Karpas-422 (cell line): ENCODE measurements around the gene MPP3. TPM values are rescaled to one million over a fixed set of nuclear protein-coding genes. Genes with fewer than 3 reads are reported as not detected.
A peak's percentile ranks its signal among the peaks of the same experiment; 100 is the strongest.

Source experiments
- DNase-seq: peaks from one replicate; pipeline ENCODE4 v3.0.0-alpha.2; 2015
- H2AFZ ChIP-seq: fragments of 200-600 bp; sonication (generic); 2 replicates; pipeline ENCODE4 v1.6.1; 2014; ENCODE audit warnings: antibody characterized with exemption, low read length, mixed read lengths
- H3K27ac ChIP-seq: fragments of 200-600 bp; sonication (generic); 2 replicates; pipeline ENCODE4 v1.5.1; 2014; ENCODE audit warnings: mild to moderate bottlenecking, low read length, moderate library complexity
- H3K27me3 ChIP-seq: fragments of 200-600 bp; sonication (generic); 2 replicates; pipeline ENCODE4 v1.6.1; 2014; ENCODE audit warnings: low read length, mixed read lengths
- H3K36me3 ChIP-seq: fragments of 200-600 bp; sonication (generic); 2 replicates; pipeline ENCODE4 v1.6.1; 2014; ENCODE audit warnings: low read length, mixed read lengths; ENCODE audit not compliant: insufficient read depth
- H3K4me1 ChIP-seq: fragments of 200-600 bp; sonication (generic); 2 replicates; pipeline ENCODE4 v1.6.1; 2014; ENCODE audit warnings: mild to moderate bottlenecking, low read length, mixed read lengths
- H3K4me2 ChIP-seq: fragments of 200-600 bp; sonication (generic); 2 replicates; pipeline ENCODE4 v1.6.1; 2014; ENCODE audit warnings: low read length, low read depth, mild to moderate bottlenecking; ENCODE audit not compliant: poor library complexity, severe bottlenecking
- H3K4me3 ChIP-seq: fragments of 200-600 bp; sonication (generic); 2 replicates; pipeline ENCODE4 v1.5.1; 2014; ENCODE audit warnings: mild to moderate bottlenecking, antibody characterized with exemption, low read length, mixed read lengths
- H3K79me2 ChIP-seq: fragments of 200-600 bp; sonication (generic); 2 replicates; pipeline ENCODE4 v1.6.1; 2014; ENCODE audit warnings: mild to moderate bottlenecking, low read length, mixed read lengths
- H3K9ac ChIP-seq: fragments of 200-600 bp; sonication (generic); 2 replicates; pipeline ENCODE4 v1.6.0; 2014; ENCODE audit warnings: low read length
- H3K9me2 ChIP-seq: fragments of 200-600 bp; sonication (generic), shearing (Covaris generic); replicated peaks from 2 replicates; pipeline ENCODE4 v1.6.0; 2014; ENCODE audit warnings: mild to moderate bottlenecking, low read length, moderate library complexity; ENCODE audit not compliant: insufficient read depth
- H3K9me3 ChIP-seq: fragments of 300-700, 200-600 bp; sonication (generic); 2 replicates; pipeline ENCODE4 v1.6.1; 2014; ENCODE audit warnings: low read length, mixed read lengths
- H4K20me1 ChIP-seq: fragments of 200-600 bp; sonication (generic); 2 replicates; pipeline ENCODE4 v1.6.1; 2014; ENCODE audit warnings: mild to moderate bottlenecking, antibody characterized with exemption, low read length, low read depth; ENCODE audit not compliant: insufficient read depth
- total RNA-seq: library from RNA; depleted of rRNA; stranded (reverse); fragments of >200 nt; shearing (Covaris generic); gene quantifications from 2 replicates; pipeline ENCODE4 v1.2.3, GENCODE V29; 2014; ENCODE audit warnings: low replicate concordance

Gene MPP3
- total RNA-seq, 1 experiment from 2014 or later, result not detected

DNA sequence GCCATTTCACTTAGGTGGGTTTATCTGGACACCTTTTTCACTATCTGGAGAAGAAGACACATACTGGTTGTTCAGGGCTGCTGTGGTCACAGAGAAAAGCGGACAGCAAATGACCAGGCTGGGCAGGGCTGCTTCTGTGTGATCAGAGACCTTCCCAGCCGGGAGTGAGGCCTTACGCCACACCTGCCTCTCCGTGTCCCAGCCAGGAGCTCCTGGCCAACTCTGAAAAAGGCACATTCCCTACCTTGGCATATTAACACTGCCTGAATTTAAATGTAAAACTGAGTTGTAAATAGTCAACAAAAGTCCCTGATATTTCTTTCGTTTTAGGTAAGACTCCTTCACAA lies 65.3 kb downstream of the MPP3 start:
- no peak overlapping the region for H2AFZ ChIP-seq
- no peaks in the 10 kb centered on the region for H3K27me3 ChIP-seq
- H3K36me3 ChIP-seq, result peaks cover 3% of the 10 kb centered on the region
- H3K27ac ChIP-seq, result no peak overlapping the region
- no peak for DNase-seq
- H3K9me2 ChIP-seq, result no peaks in the 10 kb centered on the region
- no peak overlapping the region for H3K4me3 ChIP-seq
- no peaks in the 10 kb centered on the region for H4K20me1 ChIP-seq
- peaks cover 5% of the 10 kb centered on the region; the same call in 1 of the 2 replicates for H3K4me1 ChIP-seq
- H3K79me2 ChIP-seq, result no peaks in the 10 kb centered on the region
- no peak overlapping the region for H3K9ac ChIP-seq
- H3K4me2 ChIP-seq, result no peak overlapping the region
- H3K9me3 ChIP-seq, result no peaks in the 10 kb centered on the region

DNA sequence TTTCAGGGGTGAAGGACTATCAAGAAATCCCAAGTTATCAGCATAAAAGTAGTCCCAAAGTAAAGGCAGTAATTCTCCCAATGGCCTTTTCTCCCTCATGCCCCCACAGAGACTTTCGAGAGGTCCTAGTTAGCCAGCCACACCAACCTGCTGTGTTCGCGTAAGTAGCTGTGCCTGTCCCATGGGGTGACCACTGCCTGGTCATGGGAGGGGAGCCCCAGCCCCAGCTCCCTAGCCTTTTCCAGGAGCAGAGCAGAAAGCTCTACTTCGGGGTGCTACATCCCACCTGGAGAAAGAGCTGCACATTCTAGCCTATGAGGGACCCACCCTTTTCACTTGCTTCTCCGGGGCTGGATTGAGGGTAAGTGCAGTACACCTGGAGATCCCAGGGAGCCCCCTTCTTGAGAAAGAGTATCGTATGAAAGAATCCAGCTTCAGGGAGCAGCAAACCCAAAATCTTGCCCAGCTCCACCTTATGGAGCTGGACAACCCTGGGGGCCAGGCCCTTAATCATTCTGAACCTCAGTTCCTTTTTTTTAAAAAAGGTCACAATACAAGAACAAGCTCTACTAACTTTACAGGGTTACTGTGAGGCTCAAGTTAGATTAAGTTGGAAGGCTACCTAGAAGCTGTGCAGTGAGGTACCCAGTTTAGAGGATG lies 65.8 kb downstream of the MPP3 start:
- Histone ChIP-seq H2AFZ (no peak overlapping the region), H3K79me2 (no peaks in the 10 kb centered on the region), H3K9me2 (no peaks in the 10 kb centered on the region), H3K4me3 (no peak overlapping the region), H3K27me3 (no peaks in the 10 kb centered on the region), H3K9ac (no peak overlapping the region), H4K20me1 (no peaks in the 10 kb centered on the region), H3K4me1 (peaks cover 5% of the 10 kb centered on the region; the same call in 1 of the 2 replicates), H3K4me2 (no peak overlapping the region), H3K27ac (no peak overlapping the region), H3K36me3 (no peaks in the 10 kb centered on the region; the same call in 1 of the 2 replicates), H3K9me3 (no peaks in the 10 kb centered on the region)
- no peak for DNase-seq

DNA sequence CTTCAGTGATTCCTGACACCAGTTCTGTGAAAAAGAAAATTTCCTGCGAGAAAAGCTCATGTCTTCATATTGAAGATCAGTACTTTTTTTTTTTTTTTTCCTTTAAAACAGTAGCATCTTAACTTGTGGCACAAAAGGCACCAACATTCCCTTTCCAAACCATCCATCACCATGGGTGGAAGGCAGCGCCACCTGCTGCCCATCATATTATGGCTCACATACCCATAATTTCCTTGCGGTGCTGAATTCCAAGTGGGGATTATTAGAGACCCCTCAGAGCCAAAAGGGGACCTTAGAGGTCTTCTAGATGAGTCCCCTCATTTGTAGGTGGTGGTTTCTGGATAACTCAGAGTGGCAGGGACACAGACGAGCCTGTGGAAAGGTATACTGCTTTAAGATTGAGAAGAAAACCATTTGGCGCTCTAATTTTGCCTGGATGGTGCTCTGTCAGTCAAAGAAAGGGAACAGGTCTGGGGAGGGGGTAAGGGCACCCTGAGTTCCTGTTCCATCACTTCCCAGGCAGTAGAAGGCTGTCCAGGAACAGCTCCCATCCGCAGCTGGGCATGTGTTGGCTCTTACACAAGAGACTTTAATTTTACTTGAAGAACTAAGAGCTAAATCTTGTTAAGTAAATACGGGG lies 66.4 kb downstream of the MPP3 start:
- no peak overlapping the region for H3K9ac ChIP-seq
- no peak overlapping the region for H3K4me2 ChIP-seq
- H3K36me3 ChIP-seq, result no peaks in the 10 kb centered on the region; the same call in 1 of the 2 replicates
- no peak overlapping the region for H3K27ac ChIP-seq
- H3K79me2 ChIP-seq, result no peaks in the 10 kb centered on the region
- DNase-seq, result peak; percentile 71
- no peak overlapping the region for H3K4me3 ChIP-seq
- H4K20me1 ChIP-seq, result no peaks in the 10 kb centered on the region
- H2AFZ ChIP-seq, result no peak overlapping the region
- no peaks in the 10 kb centered on the region for H3K9me3 ChIP-seq
- no peaks in the 10 kb centered on the region for H3K27me3 ChIP-seq
- H3K9me2 ChIP-seq, result no peaks in the 10 kb centered on the region
- peaks cover 5% of the 10 kb centered on the region; the same call in 1 of the 2 replicates for H3K4me1 ChIP-seq

DNA sequence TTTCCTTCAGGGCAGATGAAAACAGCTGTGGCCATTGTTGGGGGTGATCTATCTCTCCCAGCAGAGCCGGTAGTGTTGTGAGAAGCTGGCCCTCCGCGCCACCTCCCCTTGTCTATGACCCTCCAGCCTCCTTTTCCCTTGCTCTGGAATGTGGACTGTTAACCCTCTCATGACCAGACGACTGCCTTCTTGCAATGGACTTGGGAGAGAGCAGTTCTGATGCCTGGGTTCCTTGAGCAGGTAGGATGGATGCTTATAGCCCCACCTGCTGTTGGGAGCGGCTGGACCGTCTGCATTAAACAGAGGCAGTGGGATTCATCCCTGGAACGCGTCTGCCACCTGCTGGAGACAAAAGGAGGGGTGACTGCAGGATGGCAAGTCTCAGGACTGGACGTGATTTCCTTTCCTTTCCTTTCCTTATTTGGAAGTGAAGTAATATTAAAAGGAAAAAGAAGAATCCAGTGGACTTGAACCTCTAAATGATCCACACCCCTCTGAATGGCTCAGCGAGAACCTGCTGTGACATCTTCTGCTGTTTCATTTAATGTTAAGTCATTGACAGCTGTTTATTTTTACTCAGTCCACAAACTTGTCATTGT lies 72.6 kb downstream of the MPP3 start:
- DNase-seq, result peak; percentile 94
- no peaks in the 10 kb centered on the region for H3K36me3 ChIP-seq
- no peaks in the 10 kb centered on the region for H3K79me2 ChIP-seq
- H3K4me2 ChIP-seq, result no peak overlapping the region
- H3K9ac ChIP-seq, result no peak overlapping the region
- no peaks in the 10 kb centered on the region for H3K27me3 ChIP-seq
- no peaks in the 10 kb centered on the region for H3K9me2 ChIP-seq
- no peaks in the 10 kb centered on the region for H3K9me3 ChIP-seq
- no peak overlapping the region for H2AFZ ChIP-seq
- no peaks in the 10 kb centered on the region for H3K4me1 ChIP-seq
- no peak overlapping the region for H3K4me3 ChIP-seq
- no peaks in the 10 kb centered on the region for H4K20me1 ChIP-seq
- no peak overlapping the region for H3K27ac ChIP-seq

DNA sequence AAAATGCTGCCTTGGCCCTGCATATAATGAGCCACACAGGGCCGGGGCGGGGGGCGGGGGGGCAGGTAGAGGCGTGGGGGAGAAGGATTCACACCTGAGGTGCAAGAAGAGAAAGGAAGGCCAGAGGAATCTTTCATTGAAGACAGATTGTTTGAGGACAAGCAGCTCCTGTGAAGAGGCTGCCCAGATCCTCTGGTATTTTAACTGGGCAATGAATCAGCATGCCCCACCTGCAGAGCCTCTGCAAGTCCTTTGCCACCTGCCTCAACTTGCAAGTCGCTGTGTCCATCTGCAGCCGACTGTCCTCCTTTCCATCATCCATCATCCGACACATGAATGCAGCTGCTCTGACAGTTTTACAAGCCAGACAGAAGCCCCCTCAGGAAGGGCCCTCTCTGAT lies 73.1 kb downstream of the MPP3 start:
- Histone ChIP-seq H3K27me3 (no peaks in the 10 kb centered on the region), H3K9me3 (no peaks in the 10 kb centered on the region), H3K9ac (no peak overlapping the region), H3K79me2 (no peaks in the 10 kb centered on the region), H3K36me3 (no peaks in the 10 kb centered on the region), H3K4me1 (no peaks in the 10 kb centered on the region), H2AFZ (no peak overlapping the region), H3K9me2 (no peaks in the 10 kb centered on the region), H3K27ac (no peak overlapping the region), H3K4me2 (no peak overlapping the region), H4K20me1 (no peaks in the 10 kb centered on the region), H3K4me3 (no peak overlapping the region)
- DNase-seq, result no peak

DNA sequence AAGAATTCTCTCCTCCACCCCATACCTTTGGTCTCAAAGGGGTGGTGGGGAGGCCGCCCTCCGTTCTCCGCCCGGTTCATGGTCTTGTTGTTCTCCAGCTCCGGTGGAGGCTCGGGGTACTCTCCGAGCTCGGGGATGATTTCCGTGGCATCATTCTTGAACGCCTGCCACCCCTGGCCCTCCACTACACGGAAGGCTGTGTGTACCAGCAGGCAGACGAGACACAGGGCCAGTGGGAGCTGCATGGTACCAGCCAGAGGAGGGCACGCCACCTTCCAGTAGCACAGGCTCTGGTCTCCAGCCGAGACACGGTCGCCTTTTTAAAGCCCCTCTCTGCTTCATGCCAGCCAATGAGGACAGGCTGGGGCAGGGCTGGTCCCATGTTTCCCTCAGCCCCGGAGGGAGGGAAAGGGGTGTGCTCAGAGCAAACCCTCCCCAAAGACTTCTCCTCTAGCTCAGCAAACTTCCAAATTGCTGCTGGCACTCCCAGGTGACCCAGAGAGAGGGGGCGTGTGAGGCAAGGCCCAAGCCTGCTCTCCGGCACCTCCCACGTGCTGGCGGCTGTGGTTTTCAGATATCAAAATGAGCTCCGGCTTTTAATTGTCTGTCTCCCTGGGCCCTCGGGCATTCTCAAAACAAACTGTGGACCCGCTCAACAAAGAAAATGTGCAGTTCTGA lies 74.3 kb downstream of the MPP3 start, which contains the start of gene SOST:
Gene SOST (minus strand): TSS at position 295 of the 678 bp plus-strand sequence. CDS start 50 bp downstream, at position 245.
- Histone ChIP-seq H3K9me2 (no peaks in the 10 kb centered on the region), H3K4me3 (no peak within 1 kb of the TSS), H2AFZ (no peak within 1 kb of the TSS), H4K20me1 (no peaks in the 10 kb centered on the region), H3K9me3 (no peaks in the 10 kb centered on the region), H3K4me2 (no peak within 1 kb of the TSS), H3K4me1 (no peaks in the 10 kb centered on the region), H3K36me3 (no peaks in the 10 kb centered on the region), H3K79me2 (no peaks in the 10 kb centered on the region), H3K27ac (no peak within 1 kb of the TSS), H3K9ac (no peak within 1 kb of the TSS), H3K27me3 (no peaks in the 10 kb centered on the region)
- DNase-seq, result no peak

DNA sequence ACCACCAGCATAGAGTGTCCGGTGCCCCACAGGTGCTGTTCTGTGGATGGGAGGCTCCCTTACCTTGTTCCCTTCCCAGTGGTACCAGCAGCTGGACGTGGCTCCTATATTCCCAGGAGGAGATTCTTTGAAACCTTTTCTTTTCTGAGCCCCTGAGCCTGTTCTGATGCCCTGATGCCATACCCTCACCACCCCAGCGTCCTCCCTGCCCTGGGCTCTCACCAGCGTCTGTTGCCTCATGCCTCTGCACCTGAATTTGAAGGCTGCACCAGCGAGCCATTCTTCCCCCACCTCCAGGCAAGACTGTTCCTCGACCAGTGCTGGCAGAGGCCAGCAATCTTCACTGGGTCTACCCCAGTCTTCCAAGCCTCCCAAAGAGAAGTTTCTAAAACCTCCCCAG lies 74.9 kb downstream of the MPP3 start:
- Histone ChIP-seq H3K27me3 (no peaks in the 10 kb centered on the region), H3K4me1 (no peaks in the 10 kb centered on the region), H3K9ac (no peak overlapping the region), H3K27ac (no peak overlapping the region), H3K4me3 (no peak overlapping the region), H3K9me3 (no peaks in the 10 kb centered on the region), H2AFZ (no peak overlapping the region), H3K36me3 (no peaks in the 10 kb centered on the region), H3K79me2 (no peaks in the 10 kb centered on the region), H3K4me2 (no peak overlapping the region), H4K20me1 (no peaks in the 10 kb centered on the region), H3K9me2 (no peaks in the 10 kb centered on the region)
- no peak for DNase-seq

DNA sequence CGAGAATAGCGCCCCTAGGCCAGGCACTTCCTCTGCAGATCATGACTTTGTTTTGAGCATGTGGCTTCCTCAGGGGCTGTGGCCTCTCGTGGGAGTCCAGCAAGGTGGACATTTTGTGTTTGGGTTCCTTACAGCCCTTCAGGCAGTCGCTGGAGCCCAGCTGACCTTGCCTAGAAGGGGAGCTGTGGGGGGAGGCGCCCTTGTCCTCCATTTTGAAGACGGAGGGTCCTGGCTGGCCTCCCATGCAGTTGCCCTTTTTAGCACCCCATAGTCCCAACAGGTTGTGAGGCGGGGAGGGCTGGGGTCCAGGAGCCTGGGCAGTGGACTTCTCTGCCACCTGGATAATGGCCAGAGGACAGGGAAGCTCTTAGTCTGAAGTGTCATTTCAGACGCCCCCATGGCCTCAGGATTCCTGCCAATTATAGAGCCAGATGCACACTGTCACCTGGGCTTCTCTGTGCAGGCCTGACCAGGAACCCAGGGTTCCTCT lies 75.7 kb downstream of the MPP3 start:
- Histone ChIP-seq H3K4me2 (no peak overlapping the region), H3K9me2 (no peaks in the 10 kb centered on the region), H3K4me1 (no peaks in the 10 kb centered on the region), H3K9me3 (no peaks in the 10 kb centered on the region), H2AFZ (no peak overlapping the region), H3K9ac (no peak overlapping the region), H4K20me1 (no peaks in the 10 kb centered on the region), H3K36me3 (no peaks in the 10 kb centered on the region), H3K27me3 (no peaks in the 10 kb centered on the region), H3K79me2 (no peaks in the 10 kb centered on the region), H3K4me3 (no peak overlapping the region), H3K27ac (no peak overlapping the region)
- no peak for DNase-seq
